ENCODE data around the gene HOGA1. TPM values are rescaled to one million over a fixed set of nuclear protein-coding genes. Genes with fewer than 3 reads are reported as not detected.

HOGA1 gene
- total and polyA plus RNA-seq, 2 of the 13 experiments (the other 11 are each of a cell fraction or from before 2014, with no cell fraction given), result 7.6 to 19.5 TPM

GRCh38 chr10:97629289-97629688, 45.1 kb downstream of the HOGA1 start:
- intact Hi-C loops (cut with micrococcal nuclease; ENCODE audit: unreplicated experiment), result no loop called here
- 94% methylated on average over 5 of the region's 5 CpGs for WGBS (ENCODE audit: low lambda C conversion rate)
- Histone ChIP-seq H3K4me3 (replicated peaks in 1 of 3; ENCODE audit: insufficient read depth in 1 of 3, low read depth in 2 of 3, low read length in 3 of 3) (no peak overlapping the region), H3K4me1 (ENCODE audit: insufficient read depth, low read length) (peaks cover 36% of the 10 kb centered on the region), H3K9ac (ENCODE audit: insufficient read depth, low read depth, low read length) (no peak overlapping the region), H3K27ac (ENCODE audit: extremely low read length, insufficient read depth, low read length) (no peak overlapping the region), H4K20me1 (ENCODE audit: insufficient read depth, low read length) (no peaks in the 10 kb centered on the region), H3K27me3 (ENCODE audit: control insufficient read depth in 1 of 2, insufficient read depth in 2 of 2, low read length in 2 of 2) (no peaks in the 10 kb centered on the region), H3K4me2 (ENCODE audit: low read depth, low read length) (no peak overlapping the region), H3K79me2 (ENCODE audit: insufficient read depth, low read length) (no peaks in the 10 kb centered on the region), H2AFZ (ENCODE audit: low read length) (no peak overlapping the region), H3K9me3 (ENCODE audit: low read length) (no peaks in the 10 kb centered on the region), H3K36me3 (replicated peaks in 1 of 2; ENCODE audit: control insufficient read depth in 1 of 2, insufficient read depth in 2 of 2, low read length in 2 of 2) (no peaks in the 10 kb centered on the region)
- POLR2A ChIA-PET, result no interaction called here
- DNase-seq (ENCODE audit: low spot score) (no peak), FAIRE-seq (no peak), ATAC-seq (no peak)
- in situ Hi-C loops (cut with HindIII; ENCODE audit: extremely low pct_ligation_motif_present, low pct_unique_long_range_greater_than_20kb), result no loop called here
- no TSS peak for BruUV-seq (replicated peaks)
- CTCF ChIA-PET (ENCODE audit: low intra/inter-chr PET ratio, low total read pairs), result no interaction called here
- TF ChIP-seq SOX5 (CRISPR knock-in tag; IDR thresholded peaks at IDR 0.05; ENCODE audit: borderline replicate concordance) (no peak), PLRG1 (conservative IDR thresholded peaks at IDR 0.05) (no peak), PBX3 (CRISPR knock-in tag; IDR thresholded peaks at IDR 0.05; ENCODE audit: borderline replicate concordance) (no peak), ZBTB42 (CRISPR knock-in tag; IDR thresholded peaks at IDR 0.05) (no peak), ZNF703 (CRISPR knock-in tag; IDR thresholded peaks at IDR 0.05; ENCODE audit: borderline replicate concordance) (no peak), ZNF337 (CRISPR knock-in tag; IDR thresholded peaks at IDR 0.05; ENCODE audit: borderline replicate concordance, low read depth) (no peak), CBX2 (IDR thresholded peaks at IDR 0.05; ENCODE audit: low read depth, low read length) (no peak), CBX2 (CRISPR knock-in tag; IDR thresholded peaks at IDR 0.05; ENCODE audit: low read depth) (no peak), ARID5B (CRISPR knock-in tag; IDR thresholded peaks at IDR 0.05) (no peak), RFXAP (CRISPR knock-in tag; IDR thresholded peaks at IDR 0.05; ENCODE audit: borderline replicate concordance) (no peak), ZNF484 (CRISPR knock-in tag; IDR thresholded peaks at IDR 0.05; ENCODE audit: borderline replicate concordance, low read depth) (no peak), ZNF138 (CRISPR knock-in tag; IDR thresholded peaks at IDR 0.05; ENCODE audit: low read depth) (no peak), HDAC2 (CRISPR knock-in tag; IDR thresholded peaks at IDR 0.05) (no peak), ATF7-NPFF (CRISPR knock-in tag; IDR thresholded peaks at IDR 0.05; ENCODE audit: low read depth) (no peak)
- TF ChIP-seq, protein P1, sequence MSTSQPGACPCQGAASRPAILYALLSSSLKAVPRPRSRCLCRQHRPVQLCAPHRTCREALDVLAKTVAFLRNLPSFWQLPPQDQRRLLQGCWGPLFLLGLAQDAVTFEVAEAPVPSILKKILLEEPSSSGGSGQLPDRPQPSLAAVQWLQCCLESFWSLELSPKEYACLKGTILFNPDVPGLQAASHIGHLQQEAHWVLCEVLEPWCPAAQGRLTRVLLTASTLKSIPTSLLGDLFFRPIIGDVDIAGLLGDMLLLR (CRISPR knock-in tag; IDR thresholded peaks at IDR 0.05), result no peak

Data from HepG2 (cell line).